Hematopoietic multipotent progenitor cell treated with erythropoietin and hydrocortisone succinate and interleukin-3 and kit ligand, for 15 days (in vitro differentiated cells): ENCODE results near the gene OR6K3.
A peak's percentile ranks its signal among the peaks of the same experiment; 100 is the strongest.

ENCODE experiments used
- DNase-seq: peaks from one replicate; pipeline ENCODE4 v3.0.0-alpha.2; 2015; ENCODE audit warnings: low spot score

Gene OR6K3

DNA sequence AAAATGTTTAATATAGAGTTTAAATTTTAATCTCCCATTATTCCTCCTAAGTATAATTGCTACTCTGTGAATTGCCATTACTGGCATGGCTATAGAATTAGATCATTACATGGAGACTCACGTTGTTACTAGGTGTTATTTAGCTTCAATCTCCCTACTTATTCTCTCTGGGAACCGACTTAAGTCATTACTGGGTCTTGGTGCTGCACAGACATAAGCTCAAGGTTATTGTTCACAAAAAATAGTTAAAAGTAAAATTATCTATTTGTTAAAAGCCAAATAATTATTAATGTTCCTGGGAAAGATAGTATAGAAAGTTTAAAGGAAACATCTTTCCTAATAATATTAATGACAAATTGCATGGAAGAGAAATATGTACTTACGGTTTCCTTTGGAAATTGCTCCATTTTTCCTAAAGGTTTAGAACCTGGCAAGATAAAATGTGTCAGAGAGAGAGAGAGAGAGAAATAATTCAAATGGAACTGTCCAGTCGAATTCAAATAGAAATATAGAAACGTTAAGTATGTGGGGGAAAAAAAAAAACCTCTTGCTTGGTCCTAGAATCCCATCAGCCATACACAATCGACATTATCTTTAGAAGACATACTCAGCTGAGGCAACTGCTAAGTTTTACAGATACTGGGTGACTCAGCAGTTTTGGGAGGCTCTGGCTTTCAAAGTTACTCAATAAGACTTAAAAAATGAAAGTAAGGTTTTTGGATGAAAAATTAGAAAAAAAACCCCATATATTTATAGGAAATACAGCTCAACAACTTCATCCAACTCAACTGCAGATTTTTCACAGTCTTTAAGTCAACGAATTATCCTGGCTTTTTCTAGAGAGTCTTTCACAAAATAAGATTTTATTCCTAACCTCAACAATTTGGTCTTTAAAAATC, 34.2 kb downstream of the OR6K3 start, which contains the start of gene SPTA1:
Gene SPTA1 (minus strand): TSS at position 605 of the 899 bp plus-strand sequence. CDS start 198 bp downstream, at position 407.
- DNase-seq, result peak; percentile 97

DNA sequence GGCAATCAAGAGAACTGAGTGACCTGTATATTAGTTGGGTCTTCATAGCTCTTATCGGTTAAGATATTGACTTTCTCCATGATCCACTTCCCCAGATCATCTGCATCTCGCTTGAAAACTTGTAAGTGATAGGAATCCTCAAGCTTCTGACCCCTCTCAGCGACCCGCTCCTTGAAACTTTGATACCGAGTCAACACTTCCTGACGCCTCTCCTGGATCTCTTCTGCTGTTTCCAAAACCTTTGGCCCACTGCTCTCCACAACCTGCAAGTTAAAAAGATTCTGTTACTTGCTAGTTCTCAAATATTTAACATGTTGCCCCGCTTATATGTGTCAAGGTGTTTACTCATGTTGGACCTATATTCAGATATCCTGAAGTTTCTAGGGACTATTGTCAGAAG, 35.4 kb downstream of the OR6K3 start:
- peak; percentile 65 for DNase-seq

DNA sequence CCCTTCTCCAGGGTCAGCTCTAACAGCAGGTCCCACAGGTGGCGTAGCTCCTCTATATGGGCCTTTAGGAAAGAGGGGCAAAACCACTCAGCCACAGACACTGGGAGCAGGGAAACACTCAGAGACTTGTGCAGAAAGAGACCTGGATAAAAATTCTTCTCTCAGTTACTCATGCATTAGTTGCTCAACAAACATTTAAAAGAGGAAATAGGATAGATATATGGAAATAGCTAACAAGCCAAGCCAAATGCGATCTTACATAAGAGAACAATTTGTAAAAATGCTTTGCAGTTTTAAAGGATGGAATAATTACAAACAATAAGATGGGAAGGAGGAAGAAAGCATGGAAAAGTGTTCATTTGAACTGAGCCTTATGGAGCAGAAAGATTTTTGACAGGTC, 38.9 kb downstream of the OR6K3 start:
- DNase-seq, result no peak

DNA sequence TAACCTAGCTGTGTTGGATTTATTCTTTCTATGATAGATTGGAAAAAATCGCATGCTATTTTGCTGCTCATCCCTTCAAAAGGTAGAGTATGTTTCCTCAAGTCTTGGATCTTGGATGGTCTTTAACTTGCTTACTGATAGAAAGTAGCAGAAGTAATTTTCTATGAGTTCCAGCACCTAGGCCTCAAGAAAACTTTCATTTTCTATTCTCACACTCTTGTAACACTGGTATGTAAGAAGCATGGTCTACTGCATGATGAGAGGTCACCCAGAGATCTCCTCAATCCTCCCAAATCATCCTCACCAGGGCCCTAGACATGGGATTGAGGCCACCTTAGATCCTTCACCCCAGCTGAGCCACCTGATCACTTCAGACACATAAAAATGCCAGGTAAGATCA, 41.2 kb downstream of the OR6K3 start:
- no peak for DNase-seq

DNA sequence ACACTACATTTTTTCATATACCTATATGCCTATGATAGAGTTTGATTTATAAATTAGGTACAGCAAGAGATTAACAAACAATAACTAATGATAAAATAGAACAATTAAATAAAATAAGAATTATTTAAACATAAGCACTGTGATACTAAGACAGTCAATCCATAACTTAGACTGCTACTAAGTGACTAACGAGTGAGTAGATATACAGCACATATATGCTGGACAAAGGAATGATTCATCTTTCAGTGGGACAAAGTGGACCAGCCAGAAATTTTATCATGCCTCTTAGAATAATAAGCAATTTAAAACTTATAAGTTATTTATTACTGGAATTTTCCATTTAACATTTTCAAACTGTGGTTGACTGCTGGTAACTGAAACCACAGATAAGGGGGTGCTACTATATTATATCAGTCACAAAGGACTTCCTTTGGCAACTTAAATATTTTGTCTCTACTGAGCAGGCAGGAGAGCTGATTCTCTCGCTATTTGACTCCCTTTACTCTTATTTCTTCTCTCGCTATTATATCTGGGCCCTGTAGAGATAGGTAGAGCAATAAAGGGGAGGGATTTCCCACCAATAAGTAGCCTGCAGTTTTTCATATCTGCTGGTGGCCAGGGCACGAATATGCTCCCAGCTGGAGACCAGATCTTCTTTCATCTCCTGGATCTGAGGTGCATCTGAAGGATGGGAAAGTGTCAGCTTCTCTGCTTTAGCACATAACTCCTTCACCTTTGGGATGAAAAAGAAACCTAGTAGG, 44.8 kb downstream of the OR6K3 start:
- DNase-seq, result no peak

DNA sequence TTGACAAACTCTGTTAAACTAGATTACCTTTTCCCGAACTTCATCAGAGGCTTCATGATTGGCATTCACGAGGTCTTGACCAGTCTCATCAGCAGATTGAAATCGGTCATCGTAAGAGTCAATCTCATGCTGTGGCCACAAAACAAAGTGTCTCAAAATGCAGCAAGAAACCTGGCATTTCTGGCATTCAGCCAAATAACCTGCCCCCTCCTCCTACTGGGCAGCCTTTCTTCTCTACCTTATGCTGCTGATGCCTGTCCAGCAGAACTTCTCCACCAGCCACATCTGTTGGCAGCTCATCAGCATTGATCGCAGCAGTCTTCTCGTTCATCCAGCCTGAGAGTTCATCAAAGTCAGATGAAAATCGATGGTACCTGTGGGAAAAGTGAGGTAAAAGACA, 46.2 kb downstream of the OR6K3 start:
- no peak for DNase-seq
